ENCODE results near the gene CACNA1G. TPM values are rescaled to one million over a fixed set of nuclear protein-coding genes. Genes with fewer than 3 reads are reported as not detected.

Gene CACNA1G
- total RNA-seq, 1 donor from 2014 or later, result 0.07 TPM

- Mint-ChIP-seq H3K27ac (no peak overlapping the region), H3K27me3 (no peaks in the 10 kb centered on the region), H3K36me3 (ENCODE audit: low read depth) (no peaks in the 10 kb centered on the region), H3K4me3 (no peak overlapping the region), H3K9me3 (no peaks in the 10 kb centered on the region), H3K4me1 (no peaks in the 10 kb centered on the region)
- intact Hi-C loops (cut with micrococcal nuclease), result loop anchor here (5.0 kb wide), 1 partner anchor 36 kb away; the partner anchor contains the start of gene ABCC3
- DNase-seq, result no peak
These were observed 107.7 kb downstream of the CACNA1G start for GRCh38 chr17:50668025-50668837.

DNA sequence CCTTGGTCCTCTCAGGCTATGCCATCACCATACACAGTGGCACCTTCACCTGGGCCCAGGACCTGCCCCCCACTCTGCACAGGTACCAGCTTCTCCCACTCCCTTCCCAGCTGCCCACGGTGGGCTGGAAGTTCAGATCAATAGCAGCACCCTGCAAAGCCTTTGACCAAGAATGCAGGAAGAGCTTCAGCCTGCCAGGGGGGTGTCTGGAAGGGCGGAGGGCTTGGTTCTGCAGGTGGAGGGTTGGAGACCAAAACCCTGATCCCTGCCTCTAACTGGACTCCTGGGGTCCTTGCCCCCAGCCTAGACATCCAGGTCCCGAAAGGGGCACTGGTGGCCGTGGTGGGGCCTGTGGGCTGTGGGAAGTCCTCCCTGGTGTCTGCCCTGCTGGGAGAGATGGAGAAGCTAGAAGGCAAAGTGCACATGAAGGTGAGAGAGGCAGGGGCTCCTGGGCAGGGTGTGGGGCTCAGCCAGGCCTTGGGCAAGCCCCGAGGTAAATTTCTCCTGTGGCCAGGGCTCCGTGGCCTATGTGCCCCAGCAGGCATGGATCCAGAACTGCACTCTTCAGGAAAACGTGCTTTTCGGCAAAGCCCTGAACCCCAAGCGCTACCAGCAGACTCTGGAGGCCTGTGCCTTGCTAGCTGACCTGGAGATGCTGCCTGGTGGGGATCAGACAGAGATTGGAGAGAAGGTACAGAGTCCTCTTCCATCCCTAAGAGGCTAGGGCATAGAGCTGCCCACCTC lies 108.5 kb downstream of the CACNA1G start:
- Mint-ChIP-seq H3K4me3 (no peak overlapping the region), H3K4me1 (no peaks in the 10 kb centered on the region), H3K9me3 (no peaks in the 10 kb centered on the region), H3K27ac (no peak overlapping the region), H3K27me3 (no peaks in the 10 kb centered on the region), H3K36me3 (ENCODE audit: low read depth) (no peaks in the 10 kb centered on the region)
- DNase-seq, result no peak
- intact Hi-C loops (cut with micrococcal nuclease), result loop anchor here (5.0 kb wide), 1 partner anchor 37 kb away; the partner anchor contains the start of gene ABCC3

- no peak overlapping the region for H3K27ac Mint-ChIP-seq
- H3K9me3 Mint-ChIP-seq, result no peaks in the 10 kb centered on the region
- H3K4me3 Mint-ChIP-seq, result no peak overlapping the region
- no peaks in the 10 kb centered on the region for H3K4me1 Mint-ChIP-seq
- DNase-seq, result no peak
- H3K27me3 Mint-ChIP-seq, result peaks cover 2% of the 10 kb centered on the region
- H3K36me3 Mint-ChIP-seq (ENCODE audit: low read depth), result no peaks in the 10 kb centered on the region
- intact Hi-C loops (cut with micrococcal nuclease), result no loop called here
These were observed 111.6 kb downstream of the CACNA1G start for GRCh38 chr17:50672071-50672470.

- no peaks in the 10 kb centered on the region for H3K36me3 Mint-ChIP-seq (ENCODE audit: low read depth)
- H3K4me3 Mint-ChIP-seq, result no peak overlapping the region
- H3K9me3 Mint-ChIP-seq, result no peaks in the 10 kb centered on the region
- DNase-seq, result no peak
- H3K27me3 Mint-ChIP-seq, result peaks cover 2% of the 10 kb centered on the region
- H3K4me1 Mint-ChIP-seq, result no peaks in the 10 kb centered on the region
- intact Hi-C loops (cut with micrococcal nuclease), result no loop called here
- no peak overlapping the region for H3K27ac Mint-ChIP-seq
These were observed 112.5 kb downstream of the CACNA1G start for GRCh38 chr17:50672831-50673551.

DNA sequence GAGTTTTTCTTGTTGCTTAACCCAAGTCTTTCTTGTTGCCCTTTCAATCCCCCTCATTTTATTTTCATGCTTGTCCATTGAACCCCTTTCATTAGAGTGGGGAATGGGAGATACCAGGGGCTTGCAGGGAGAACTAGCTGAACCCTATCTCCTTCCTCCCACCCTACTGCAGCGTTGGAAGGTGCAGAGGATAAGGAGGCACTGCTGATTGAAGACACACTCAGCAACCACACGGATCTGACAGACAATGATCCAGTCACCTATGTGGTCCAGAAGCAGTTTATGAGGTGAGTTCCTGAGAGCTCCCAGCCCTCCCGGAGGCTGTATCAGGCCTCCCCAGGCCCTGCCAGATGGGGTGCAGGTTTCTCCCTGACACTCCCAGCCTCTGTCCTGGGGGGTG lies 114.7 kb downstream of the CACNA1G start:
- Mint-ChIP-seq H3K27ac (no peak overlapping the region), H3K4me1 (no peaks in the 10 kb centered on the region), H3K9me3 (no peaks in the 10 kb centered on the region), H3K36me3 (ENCODE audit: low read depth) (no peaks in the 10 kb centered on the region), H3K4me3 (no peak overlapping the region), H3K27me3 (peaks cover 6% of the 10 kb centered on the region)
- no peak for DNase-seq
- intact Hi-C loops (cut with micrococcal nuclease), result no loop called here

GRCh38 chr17:50675627-50676026 lies 115.1 kb downstream of the CACNA1G start:
- Mint-ChIP-seq H3K27ac (no peak overlapping the region), H3K4me3 (no peak overlapping the region), H3K9me3 (no peaks in the 10 kb centered on the region), H3K27me3 (peaks cover 9% of the 10 kb centered on the region), H3K36me3 (ENCODE audit: low read depth) (no peaks in the 10 kb centered on the region), H3K4me1 (no peaks in the 10 kb centered on the region)
- DNase-seq, result no peak
- intact Hi-C loops (cut with micrococcal nuclease), result no loop called here

- Mint-ChIP-seq H3K4me3 (no peak overlapping the region), H3K27me3 (peaks cover 15% of the 10 kb centered on the region), H3K9me3 (no peaks in the 10 kb centered on the region), H3K4me1 (peaks cover 3% of the 10 kb centered on the region), H3K36me3 (ENCODE audit: low read depth) (no peaks in the 10 kb centered on the region), H3K27ac (no peak overlapping the region)
- intact Hi-C loops (cut with micrococcal nuclease), result no loop called here
- no peak for DNase-seq
These were observed 115.8 kb downstream of the CACNA1G start for GRCh38 chr17:50676065-50676975.

Other genes starting within 250 kb of the CACNA1G start
- gene XYLT2, start 214.6 kb upstream of the CACNA1G start, total RNA-seq, result 65.3 and 66.5 TPM in 2 replicates
- gene MRPL27, start 187.5 kb upstream of the CACNA1G start, total RNA-seq, result 80.5 and 83.3 TPM in 2 replicates
- 30.7 and 35.4 TPM in 2 replicates for gene EME1, start 187.5 kb upstream of the CACNA1G start, total RNA-seq
- gene LRRC59, start 163.2 kb upstream of the CACNA1G start, total RNA-seq, result 113 and 117 TPM in 2 replicates
- 13.6 and 16.5 TPM in 2 replicates for gene ACSF2, start 134.5 kb upstream of the CACNA1G start, total RNA-seq
- gene CHAD, start 91.8 kb upstream of the CACNA1G start, total RNA-seq, result not detected in 2 replicates
- gene RSAD1, start 81.9 kb upstream of the CACNA1G start, total RNA-seq, result 53.6 and 61.2 TPM in 2 replicates
- 3.5 TPM in 2 replicates for gene MYCBPAP, start 52.3 kb upstream of the CACNA1G start, total RNA-seq
- gene EPN3, start 28.0 kb upstream of the CACNA1G start, total RNA-seq, result not detected in 2 replicates
- 21.6 and 22.4 TPM in 2 replicates for gene SPATA20, start 13.5 kb upstream of the CACNA1G start, total RNA-seq
- gene ABCC3, start 74.2 kb downstream of the CACNA1G start, total RNA-seq, result not detected in 2 replicates
- gene ANKRD40, start 147.2 kb downstream of the CACNA1G start, total RNA-seq, result 47.7 and 49.8 TPM in 2 replicates
- gene LUC7L3, start 158.9 kb downstream of the CACNA1G start, total RNA-seq, result 125 and 133 TPM in 2 replicates
- not detected in 2 replicates for gene ANKRD40CL, start 206.8 kb downstream of the CACNA1G start, total RNA-seq